Breast epithelium (tissue), 4 donors: ENCODE results near the gene SPACA4. TPM values are rescaled to one million over a fixed set of nuclear protein-coding genes. Genes with fewer than 3 reads are reported as not detected.

Experiments
- DNase-seq, 2 donors: peaks; one replicate each; pipeline ENCODE4 v3.0.0-alpha.2; 2019; ENCODE audit warnings: low spot score in 2 of 2
- H3K27ac ChIP-seq, 2 donors: fragments of 200-600 bp; sonication (generic) in 1 of 2; one replicate each; pipeline ENCODE4 v1.5.1; 2016 to 2019; ENCODE audit warnings: mild to moderate bottlenecking in 1 of 2
- H3K27me3 ChIP-seq, 2 donors: fragments of 200-600 bp; sonication (generic) in 1 of 2; one replicate each; pipeline versions ENCODE4 v1.5.1 to v1.6.0; 2017 to 2019; ENCODE audit warnings: control low read depth in 1 of 2, mild to moderate bottlenecking in 1 of 2
- H3K36me3 ChIP-seq: fragments of 200-600 bp; one replicate; pipeline ENCODE4 v1.5.1; 2019
- H3K4me1 ChIP-seq, 2 donors: fragments of 200-600 bp; sonication (generic); one replicate each; pipeline ENCODE4 v1.5.1; 2016 to 2019; ENCODE audit warnings: control low read depth in 1 of 2
- H3K4me3 ChIP-seq, 3 donors: fragments of 200-600 bp; sonication (generic); 1 replicate in 2 of 3; 2 replicates in 1 of 3; pipeline ENCODE4 v1.5.1; 2016 to 2019; ENCODE audit warnings: mild to moderate bottlenecking in 3 of 3, moderate library complexity in 2 of 3
- H3K9me3 ChIP-seq, 2 donors: fragments of 200-600 bp; sonication (generic) in 1 of 2; one replicate each; pipeline ENCODE4 v1.5.1; 2016 to 2019; ENCODE audit warnings: control low read depth in 1 of 2
- CTCF ChIP-seq, 3 donors: fragments of 450-650 bp; IDR thresholded peaks; one replicate each; pipeline ENCODE4 v1.5.1; 2016 to 2017; ENCODE audit warnings: antibody characterized with exemption in 3 of 3, mild to moderate bottlenecking in 3 of 3, moderate library complexity in 3 of 3
- POLR2A ChIP-seq: fragments of 450-650 bp; IDR thresholded peaks from one replicate; pipeline ENCODE4 v1.6.1; 2016; ENCODE audit warnings: antibody characterized with exemption, mild to moderate bottlenecking, moderate library complexity
- POLR2AphosphoS5 ChIP-seq, 3 donors: sonication (generic); formaldehyde crosslinking; IDR thresholded peaks; one replicate each; pipeline ENCODE4 v1.6.1; 2017; ENCODE audit warnings: antibody characterized with exemption in 3 of 3
- intact Hi-C: fragments of 100-400 bp; cut with DNase I; formaldehyde crosslinking; loops from one replicate; pipeline ENCODE4 v1.15.1; 2023; ENCODE audit warnings: low total_unique reads
- total RNA-seq, 3 donors: library from RNA; depleted of rRNA; stranded (reverse); fragments of >200 nt; gene quantifications; one replicate each; pipeline ENCODE4 v1.1.0, GENCODE V29; 2016

SPACA4 gene
- total RNA-seq, 3 donors from 2014 or later: not detected

- Histone ChIP-seq H3K27ac (no peak overlapping the region), H3K36me3 (no peaks in the 10 kb centered on the region), H3K4me3 (no peak overlapping the region), H3K9me3 (no peaks in the 10 kb centered on the region), H3K4me1 (no peaks in the 10 kb centered on the region), H3K27me3 (no peaks in the 10 kb centered on the region)
- DNase-seq: no peak
- TF ChIP-seq CTCF (IDR thresholded peaks at IDR 0.05) (no peak), POLR2A (no peak), POLR2AphosphoS5 (IDR thresholded peaks at IDR 0.05) (no peak)
- intact Hi-C loops: no loop called here
Measured at GRCh38 chr19:48656840-48657474, 50.4 kb downstream of the SPACA4 start.

Other genes with a start within 250 kb of the SPACA4 start
- 10 to 100 TPM in 1 of 3 donors, 1 to 10 TPM in 2; 5.9 to 10.5 (median 6.2) TPM for gene TMEM143, start 242.8 kb upstream of the SPACA4 start, total RNA-seq
- gene SYNGR4, start 242.4 kb upstream of the SPACA4 start, total RNA-seq: not detected
- 10 to 100 TPM; 66.2 to 85.0 (median 68.5) TPM for gene KDELR1, start 215.2 kb upstream of the SPACA4 start, total RNA-seq
- gene GRIN2D, start 213.1 kb upstream of the SPACA4 start, total RNA-seq: under 1 TPM in 2 of 3 donors, not detected in 1; 0.32 to 0.33 TPM
- 10 to 100 TPM; 25.0 to 35.4 (median 30.1) TPM for gene GRWD1, start 160.8 kb upstream of the SPACA4 start, total RNA-seq
- gene KCNJ14, start 151.2 kb upstream of the SPACA4 start, total RNA-seq: 1 to 10 TPM in 2 of 3 donors, under 1 TPM in 1; 0.80 to 1.6 (median 1.0) TPM
- 10 to 100 TPM; 42.2 to 74.7 (median 70.4) TPM for gene CYTH2, start 137.4 kb upstream of the SPACA4 start, total RNA-seq
- 1 to 10 TPM in 2 of 3 donors, not detected in 1; 1.3 to 2.9 TPM for gene LMTK3, start 94.9 kb upstream of the SPACA4 start, total RNA-seq
- 1 to 10 TPM in 2 of 3 donors, not detected in 1; 5.6 to 7.5 TPM for gene SULT2B1, start 54.6 kb upstream of the SPACA4 start, total RNA-seq
- 1 to 10 TPM in 2 of 3 donors, not detected in 1; 3.3 to 5.6 TPM for gene FAM83E, start 8.3 kb downstream of the SPACA4 start, total RNA-seq
- 1,000 to 10,000 TPM; 1,880 to 2,937 (median 2,507) TPM for gene RPL18, start 12.4 kb downstream of the SPACA4 start, total RNA-seq
- gene SPHK2, start 12.8 kb downstream of the SPACA4 start, total RNA-seq: 10 to 100 TPM in 2 of 3 donors, 1 to 10 TPM in 1; 7.4 to 10.8 (median 10.5) TPM
- 10 to 100 TPM in 1 of 3 donors, 1 to 10 TPM in 2; 3.9 to 10.8 (median 5.0) TPM for gene DBP, start 30.6 kb downstream of the SPACA4 start, total RNA-seq
- 10 to 100 TPM in 1 of 3 donors, 1 to 10 TPM in 2; 2.2 to 14.2 (median 9.8) TPM for gene CA11, start 39.4 kb downstream of the SPACA4 start, total RNA-seq
- 1 to 10 TPM in 2 of 3 donors, under 1 TPM in 1; 0.64 to 2.9 (median 2.6) TPM for gene NTN5, start 66.3 kb downstream of the SPACA4 start, total RNA-seq
- 1 to 10 TPM in 2 of 3 donors, not detected in 1; 2.6 to 5.9 TPM for gene FUT2, start 89.2 kb downstream of the SPACA4 start, total RNA-seq
- 1 to 10 TPM in 2 of 3 donors, under 1 TPM in 1; 0.32 to 1.9 (median 1.3) TPM for gene MAMSTR, start 113.0 kb downstream of the SPACA4 start, total RNA-seq
- 10 to 100 TPM in 2 of 3 donors, 1 to 10 TPM in 1; 7.7 to 28.2 (median 10.7) TPM for gene RASIP1, start 133.9 kb downstream of the SPACA4 start, total RNA-seq
- under 1 TPM in 1 of 3 donors, not detected in 2; 0.29 TPM for gene IZUMO1, start 140.2 kb downstream of the SPACA4 start, total RNA-seq
- 1 to 10 TPM in 2 of 3 donors, under 1 TPM in 1; 0.48 to 6.2 (median 3.1) TPM for gene FUT1, start 145.9 kb downstream of the SPACA4 start, total RNA-seq
- not detected for gene FGF21, start 148.8 kb downstream of the SPACA4 start, total RNA-seq
- 10 to 100 TPM; 26.9 to 49.0 (median 28.8) TPM for gene BCAT2, start 204.3 kb downstream of the SPACA4 start, total RNA-seq
- gene HSD17B14, start 229.7 kb downstream of the SPACA4 start, total RNA-seq: 10 to 100 TPM; 13.1 to 18.6 (median 14.6) TPM